GM12878 (cell line): Measurements from ENCODE around the gene RTP1. TPM values are rescaled to one million over a fixed set of nuclear protein-coding genes. Genes with fewer than 3 reads are reported as not detected.

Experiments used
- ATAC-seq: fragments of 200-7000 bp; cut with Tn5 transposase; 3 replicates; pipeline ENCODE4 v1.9.1; 2020; ENCODE audit warnings: mild to moderate bottlenecking, moderate library complexity
- BruUV-seq: library from RNA; stranded (reverse); fragments of 400-500 nt; replicated peaks from 2 replicates; lab custom pipeline; 2021; lab: Mats Ljungman, UMichigan
- CTCF ChIA-PET: fragments of 300-600 bp; sonication (Branson Sonifier 250); formaldehyde crosslinking; extraction: SDS; loops from one replicate; lab custom pipeline; 2021; ENCODE audit warnings: inconsistent platforms; lab: Yijun Ruan, JAX
- POLR2A ChIA-PET: fragments of 350-600 bp; formaldehyde crosslinking; extraction: SDS; loops from one replicate; lab custom pipeline; 2021; ENCODE audit warnings: inconsistent platforms; lab: Charles Lee
- RAD21 ChIA-PET: fragments of 300-600 bp; sonication (Branson Sonifier 250); formaldehyde crosslinking; loops from one replicate; lab custom pipeline; 2023; ENCODE audit warnings: antibody characterized with exemption; ENCODE audit not compliant: unreplicated experiment; lab: Charles Lee
- SMC1A ChIA-PET: fragments of 300-600 bp; sonication (Branson Sonifier 250); formaldehyde crosslinking; loops from one replicate; lab custom pipeline; 2023; ENCODE audit not compliant: unreplicated experiment, uncharacterized antibody; lab: Charles Lee
- DNase-seq: peaks from one replicate; pipeline ENCODE4 v3.0.0-alpha.2; 2011; ENCODE audit warnings: low read depth, low spot score
- FAIRE-seq: peaks from 3 replicates; lab custom pipeline; 2011; peaks lifted over from hg19 to GRCh38; lab: Jason Lieb, UNC
- H2AFZ ChIP-seq: 2 replicates; pipeline ENCODE4 v1.6.0; 2011; ENCODE audit warnings: low read depth, low read length, control low read depth; ENCODE audit not compliant: control insufficient read depth
- H3K27ac ChIP-seq: 2 replicates; pipeline ENCODE4 v1.5.1; 2011; ENCODE audit warnings: control low read depth; ENCODE audit not compliant: control insufficient read depth, insufficient read depth
- H3K27me3 ChIP-seq, 2 experiments: replicated peaks in 1 of 2; 2 replicates each; pipeline versions ENCODE4 v1.6.0 to v1.6.1; 2011; ENCODE audit warnings: low read length in 1 of 2; ENCODE audit not compliant: control insufficient read depth in 2 of 2, insufficient read depth in 2 of 2
- H3K36me3 ChIP-seq, 2 experiments: 2 replicates each; pipeline ENCODE4 v1.5.1; 2011; ENCODE audit warnings: low read length in 1 of 2; ENCODE audit not compliant: control insufficient read depth in 2 of 2, insufficient read depth in 2 of 2
- H3K4me1 ChIP-seq: 2 replicates; pipeline ENCODE4 v1.6.1; 2011; ENCODE audit warnings: mild to moderate bottlenecking, low read length, moderate library complexity, mixed read lengths; ENCODE audit not compliant: control insufficient read depth, insufficient read depth
- H3K4me2 ChIP-seq: 2 replicates; pipeline ENCODE4 v1.6.0; 2011; ENCODE audit warnings: control low read depth; ENCODE audit not compliant: control insufficient read depth, insufficient read depth
- H3K4me3 ChIP-seq: fragments of 200-600 bp; sonication (generic); 2 replicates; pipeline ENCODE4 v1.5.1; 2016
- H3K79me2 ChIP-seq: 2 replicates; pipeline ENCODE4 v1.6.0; 2011; ENCODE audit warnings: low read length; ENCODE audit not compliant: control insufficient read depth, insufficient read depth
- H3K9ac ChIP-seq: 2 replicates; pipeline ENCODE4 v1.8.0; 2011; ENCODE audit warnings: low read length, control low read depth, mixed read lengths; ENCODE audit not compliant: control insufficient read depth, insufficient read depth
- H3K9me3 ChIP-seq: replicated peaks from 3 replicates; pipeline ENCODE4 v1.5.1; 2011; ENCODE audit warnings: mild to moderate bottlenecking, low read length; ENCODE audit not compliant: control insufficient read depth, insufficient read depth
- H4K20me1 ChIP-seq: 2 replicates; pipeline ENCODE4 v1.6.0; 2011; ENCODE audit not compliant: control insufficient read depth, insufficient read depth
- CHD1 ChIP-seq: IDR thresholded peaks from 2 replicates; pipeline ENCODE4 v1.6.1; 2012; ENCODE audit warnings: low read depth, low read length, improper control_type of control experiment
- RCOR1 ChIP-seq: conservative IDR thresholded peaks from 2 replicates; pipeline ENCODE4 v1.6.1; 2012; ENCODE audit warnings: low read depth, low read length, improper control_type of control experiment
- RUNX3 ChIP-seq: IDR thresholded peaks from 2 replicates; pipeline ENCODE4 v1.6.1; 2012; ENCODE audit warnings: low read length, inconsistent platforms
- WGBS: methylation state at CpG from one replicate; pipeline ENCODE4 v1.1.6; 2016; ENCODE audit warnings: low lambda C conversion rate; ENCODE audit not compliant: insufficient replicate concordance, insufficient coverage; ENCODE audit errors: missing lambda C conversion rate; 5-methylcytosine and 5-hydroxymethylcytosine counted together
- in situ Hi-C: fragments of 300-500 bp; cut with MboI; formaldehyde crosslinking; loops from 9 replicates; pipeline ENCODE4 v1.14.3; 2018; ENCODE audit warnings: mixed read lengths
- intact Hi-C: fragments of 100-400 bp; cut with micrococcal nuclease; formaldehyde crosslinking; loops from one replicate; pipeline ENCODE4 v1.14.2; 2022; ENCODE audit not compliant: unreplicated experiment
- polyA plus RNA-seq, 11 experiments: library from polyadenylated mRNA; depleted of rRNA in 4 of 11; unstranded in 6 of 11; stranded (reverse) in 5 of 11; fragments of >200 nt; fragmentation: Nextera tagmentation in 4 of 11; fragmentation: Illumina TruSeq in 1 of 11; extraction: Ambion mirVana in 4 of 11; extraction: Trizol in 1 of 11; gene quantifications; 1 replicate in 1 of 11; 2 replicates in 10 of 11; pipeline versions ENCODE4 v1.2.1 to v1.2.3, GENCODE V29; 2011 to 2016; ENCODE audit warnings: inconsistent platforms in 2 of 11, missing spikeins in 2 of 11, low read depth in 1 of 11
- total RNA-seq, 4 experiments: library from RNA; depleted of rRNA in 3 of 4; stranded (reverse); fragments of >200 nt in 3 of 4; fragmentation: Illumina TruSeq in 1 of 4; extraction: Trizol in 1 of 4; gene quantifications; 2 replicates each; pipeline versions ENCODE4 v1.2.1 to v1.2.3, GENCODE V29; 2013 to 2021

Gene RTP1
- total and polyA plus RNA-seq, 10 of the 15 experiments (the other 5 are each of a cell fraction or from before 2014, with no cell fraction given) = not detected

GRCh38 chr3:187242435-187242834 is 45.1 kb downstream of the RTP1 start:
- ATAC-seq (no peak), FAIRE-seq (no peak), DNase-seq (no peak)
- 53% methylated on average over 5 of the region's 5 CpGs for WGBS
- no TSS peak for BruUV-seq
- no peak overlapping the region for H3K4me3 ChIP-seq
- H3K79me2 ChIP-seq = no peaks in the 10 kb centered on the region
- H3K27me3 ChIP-seq = peaks cover 0 to 3% of the 10 kb centered on the region in 2 experiments; a peak in 2 of 4 replicates
- no peak overlapping the region; the same call in 1 of the 2 replicates for H3K4me2 ChIP-seq
- no peaks in the 10 kb centered on the region; the same call in 2 of the 3 replicates for H3K9me3 ChIP-seq
- intact Hi-C loops (no loop called here), in situ Hi-C loops (no loop called here)
- no peak overlapping the region for H3K27ac ChIP-seq
- H2AFZ ChIP-seq = no peak overlapping the region
- H3K36me3 ChIP-seq = no peaks in the 10 kb centered on the region
- RAD21 ChIA-PET = no interaction called here
- H3K9ac ChIP-seq = no peak overlapping the region
- no peak for TF ChIP-seq RCOR1
- SMC1A ChIA-PET = interaction anchor here (1.0 kb wide), 1 partner anchor 99 kb away, joined by 3 read pairs; no protein-coding TSS in a partner anchor
- POLR2A ChIA-PET = no interaction called here
- no peaks in the 10 kb centered on the region for H4K20me1 ChIP-seq
- H3K4me1 ChIP-seq = peaks cover 3% of the 10 kb centered on the region; the same call in 1 of the 2 replicates
- CTCF ChIA-PET = interaction anchor here (1.1 kb wide), 1 partner anchor 22 kb away, joined by 3 read pairs; no protein-coding TSS in a partner anchor

GRCh38 chr3:187242900-187243299 is 45.6 kb downstream of the RTP1 start:
- CTCF ChIA-PET = interaction anchor here (1.1 kb wide), 1 partner anchor 23 kb away, joined by 3 read pairs; no protein-coding TSS in a partner anchor

More at GRCh38 chr3:187242900-187243299, 45.6 kb downstream of the RTP1 start:
- BruUV-seq = no TSS peak
- ChIA-PET SMC1A (no interaction called here), POLR2A (no interaction called here), RAD21 (no interaction called here)
- no peak for FAIRE-seq
- Histone ChIP-seq H3K9me3 (no peaks in the 10 kb centered on the region; the same call in 2 of the 3 replicates), H4K20me1 (no peaks in the 10 kb centered on the region), H2AFZ (no peak overlapping the region), H3K9ac (no peak overlapping the region), H3K4me2 (no peak overlapping the region; the same call in 1 of the 2 replicates), H3K4me3 (no peak overlapping the region), H3K4me1 (peaks cover 3% of the 10 kb centered on the region; the same call in 1 of the 2 replicates), H3K27me3 (peaks cover 0 to 3% of the 10 kb centered on the region in 2 experiments; a peak in 2 of 4 replicates), H3K27ac (no peak overlapping the region), H3K79me2 (no peaks in the 10 kb centered on the region), H3K36me3 (no peaks in the 10 kb centered on the region)
- TF ChIP-seq CHD1 (no peak), RUNX3 (peak; percentile 55)
- WGBS = 7% methylated on average over 4 of the region's 4 CpGs
- DNase-seq = no peak
- peak; percentile 36 for ATAC-seq
- in situ Hi-C loops = no loop called here
- intact Hi-C loops = no loop called here
